Cardiac muscle cell (in vitro differentiated cells and primary cell): Measurements from ENCODE around the gene RAP1A. TPM values are rescaled to one million over a fixed set of nuclear protein-coding genes. Genes with fewer than 3 reads are reported as not detected.

Experiments used
- DNase-seq, 2 donors: peaks; one replicate each; pipeline versions ENCODE4 v3.0.0 to v3.0.0-alpha.2; 2010 to 2017; ENCODE audit warnings: low read depth in 1 of 2, low spot score in 1 of 2
- H3K27ac ChIP-seq: fragments of 200-600 bp; sonication (generic); 2 replicates; pipeline ENCODE4 v1.5.1; 2016
- H3K27me3 ChIP-seq: fragments of 200-600 bp; sonication (generic); 2 replicates; pipeline ENCODE4 v1.6.0; 2016; ENCODE audit warnings: control low read depth
- H3K36me3 ChIP-seq: fragments of 200-600 bp; sonication (generic); 2 replicates; pipeline ENCODE4 v1.5.1; 2016; ENCODE audit warnings: control low read depth
- H3K4me1 ChIP-seq: fragments of 200-600 bp; sonication (generic); 2 replicates; pipeline ENCODE4 v1.8.1; 2017; ENCODE audit warnings: low read depth, mild to moderate bottlenecking, mixed run types
- H3K4me3 ChIP-seq: fragments of 200-600 bp; sonication (generic); 2 replicates; pipeline ENCODE4 v1.5.1; 2016; ENCODE audit warnings: mild to moderate bottlenecking
- H3K9me3 ChIP-seq: fragments of 200-600 bp; sonication (generic); 2 replicates; pipeline ENCODE4 v1.5.1; 2017; ENCODE audit warnings: low read depth, mild to moderate bottlenecking, control low read depth
- CTCF ChIP-seq: IDR thresholded peaks from 2 replicates; pipeline ENCODE4 v1.5.1; 2012; ENCODE audit warnings: low read depth, mild to moderate bottlenecking, low read length
- polyA plus RNA-seq: library from polyadenylated mRNA; unstranded; fragments of >200 nt; fragmentation: Nextera tagmentation; extraction: Ambion mirVana; gene quantifications from 2 replicates; pipeline ENCODE4 v1.2.1, GENCODE V29; 2016
- total RNA-seq: library from RNA; depleted of rRNA; stranded (reverse); fragments of >200 nt; gene quantifications from 2 replicates; pipeline ENCODE4 v1.2.3, GENCODE V29; 2016

The RAP1A gene
- total and polyA plus RNA-seq, 2 experiments from 2014 or later: 13.5 to 18.3 TPM

- Histone ChIP-seq H3K4me3 (no peak overlapping the region), H3K4me1 (no peaks in the 10 kb centered on the region), H3K9me3 (no peaks in the 10 kb centered on the region), H3K27me3 (no peaks in the 10 kb centered on the region), H3K36me3 (no peaks in the 10 kb centered on the region), H3K27ac (no peak overlapping the region)
- no peak for DNase-seq
- no peak for TF ChIP-seq CTCF
These were observed 18.7 kb downstream of the RAP1A start for GRCh38 chr1:111638320-111638719.

GRCh38 chr1:111639602-111640198 is 20.1 kb downstream of the RAP1A start:
- Histone ChIP-seq H3K4me1 (no peaks in the 10 kb centered on the region), H3K9me3 (no peaks in the 10 kb centered on the region), H3K4me3 (no peak overlapping the region), H3K27me3 (no peaks in the 10 kb centered on the region), H3K27ac (no peak overlapping the region), H3K36me3 (no peaks in the 10 kb centered on the region)
- no peak for TF ChIP-seq CTCF
- DNase-seq: no peak

GRCh38 chr1:111643097-111643496 is 23.5 kb downstream of the RAP1A start:
- no peaks in the 10 kb centered on the region for H3K36me3 ChIP-seq
- no peaks in the 10 kb centered on the region for H3K27me3 ChIP-seq
- H3K27ac ChIP-seq: no peak overlapping the region
- no peak for DNase-seq
- H3K4me3 ChIP-seq: no peak overlapping the region
- no peaks in the 10 kb centered on the region for H3K9me3 ChIP-seq
- no peaks in the 10 kb centered on the region for H3K4me1 ChIP-seq
- no peak for TF ChIP-seq CTCF

- no peaks in the 10 kb centered on the region for H3K9me3 ChIP-seq
- no peak for TF ChIP-seq CTCF
- H3K4me3 ChIP-seq: no peak overlapping the region
- no peaks in the 10 kb centered on the region for H3K27me3 ChIP-seq
- no peak for DNase-seq
- no peak overlapping the region for H3K27ac ChIP-seq
- no peaks in the 10 kb centered on the region for H3K36me3 ChIP-seq
- no peaks in the 10 kb centered on the region for H3K4me1 ChIP-seq
These were observed 24.1 kb downstream of the RAP1A start for GRCh38 chr1:111643696-111644095.

- Histone ChIP-seq H3K4me1 (no peaks in the 10 kb centered on the region), H3K9me3 (no peaks in the 10 kb centered on the region), H3K4me3 (no peak overlapping the region), H3K36me3 (no peaks in the 10 kb centered on the region), H3K27me3 (no peaks in the 10 kb centered on the region), H3K27ac (no peak overlapping the region)
- DNase-seq: no peak
- no peak for TF ChIP-seq CTCF
These were observed 24.9 kb downstream of the RAP1A start for GRCh38 chr1:111644506-111644905.
